GM19035 (cell line): Measurements from ENCODE around the gene RASEF.
A peak's percentile ranks its signal among the peaks of the same experiment; 100 is the strongest.
"Not testable (repeated sequence)": the region's sequence is repeated elsewhere in the genome, so short reads cannot be mapped to it uniquely, and the experiment has no call there.

Experiments
- ATAC-seq: cut with Tn5 transposase; IDR thresholded peaks from one replicate; pipeline ENCODE4 v1.9.1; 2021; ENCODE audit not compliant: unreplicated experiment

Gene RASEF

DNA sequence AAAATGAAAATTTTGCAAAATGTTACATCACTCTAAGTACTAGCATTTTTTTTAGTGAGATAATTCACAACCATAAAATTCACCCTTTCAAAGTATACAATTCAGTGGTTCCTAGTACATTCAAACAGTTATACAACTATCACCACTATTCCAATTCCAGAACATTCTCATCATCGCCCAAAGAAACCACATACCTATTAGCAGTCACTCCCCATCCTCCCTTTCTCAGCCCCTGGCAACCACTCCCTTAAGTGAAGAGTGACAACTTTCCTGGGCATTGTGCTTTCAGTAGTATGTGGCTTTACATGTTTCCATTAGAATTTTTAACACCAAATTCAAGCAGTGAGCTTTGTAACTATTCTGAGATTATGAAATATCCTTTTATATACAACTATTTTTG, 81.4 kb downstream of the RASEF start:
- ATAC-seq: no peak

DNA sequence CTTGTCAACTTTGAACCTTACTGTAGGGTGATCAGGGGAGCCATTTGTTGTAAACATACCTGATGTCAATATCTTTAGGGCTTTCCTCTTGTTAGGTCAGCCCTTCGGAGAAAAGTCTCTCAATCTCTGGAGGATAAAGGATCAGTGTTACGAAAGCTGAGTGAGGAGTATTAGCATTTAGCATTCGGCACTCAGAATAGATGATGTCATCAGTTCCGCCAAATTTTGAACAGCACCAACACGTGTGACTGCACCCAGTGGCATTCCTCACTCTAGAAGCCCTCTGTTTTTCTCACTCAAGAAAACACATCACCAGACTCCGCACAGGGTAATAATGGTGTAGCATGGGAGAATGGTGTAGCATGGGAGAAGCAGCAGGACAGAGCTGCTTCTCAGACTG, 87.8 kb downstream of the RASEF start:
- ATAC-seq: no peak

DNA sequence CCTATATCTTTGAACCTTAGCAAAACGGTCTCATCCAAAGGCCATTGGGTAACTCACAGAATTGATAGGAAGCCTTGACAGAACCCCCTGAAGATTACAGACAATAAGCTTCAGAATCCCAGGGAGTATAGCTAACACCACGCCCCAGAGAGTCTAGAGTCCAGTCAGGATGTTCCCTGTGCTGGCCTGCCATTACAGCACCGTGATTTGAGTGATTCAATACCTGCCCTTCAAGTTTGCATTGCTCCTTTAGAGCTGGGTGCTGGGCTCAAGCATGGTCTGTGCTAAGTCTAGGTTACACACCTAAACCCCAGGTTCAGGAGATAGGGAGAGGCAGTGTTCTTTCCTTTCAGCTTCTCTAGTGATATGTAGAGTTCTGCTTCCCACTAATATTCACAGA, 90.5 kb downstream of the RASEF start:
- no peak for ATAC-seq

DNA sequence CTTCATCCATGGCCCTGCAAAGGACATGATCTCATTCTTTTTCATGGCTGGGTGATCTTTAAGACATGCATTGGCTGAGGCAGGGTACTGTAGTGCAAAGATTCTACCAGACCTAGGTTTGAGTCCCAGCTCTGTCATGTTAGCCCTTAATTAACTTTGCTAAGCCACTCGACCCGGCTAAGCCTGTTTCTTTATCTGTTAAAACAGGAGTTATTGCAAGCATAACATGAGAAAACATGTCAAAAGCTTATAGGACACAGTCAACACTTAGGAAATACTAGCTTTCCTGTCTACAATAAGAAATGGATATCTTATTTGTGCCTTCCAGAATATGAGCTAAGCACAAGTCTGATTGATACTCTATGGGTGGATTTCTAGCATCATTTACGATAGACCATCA, 92.6 kb downstream of the RASEF start:
- no peak for ATAC-seq

DNA sequence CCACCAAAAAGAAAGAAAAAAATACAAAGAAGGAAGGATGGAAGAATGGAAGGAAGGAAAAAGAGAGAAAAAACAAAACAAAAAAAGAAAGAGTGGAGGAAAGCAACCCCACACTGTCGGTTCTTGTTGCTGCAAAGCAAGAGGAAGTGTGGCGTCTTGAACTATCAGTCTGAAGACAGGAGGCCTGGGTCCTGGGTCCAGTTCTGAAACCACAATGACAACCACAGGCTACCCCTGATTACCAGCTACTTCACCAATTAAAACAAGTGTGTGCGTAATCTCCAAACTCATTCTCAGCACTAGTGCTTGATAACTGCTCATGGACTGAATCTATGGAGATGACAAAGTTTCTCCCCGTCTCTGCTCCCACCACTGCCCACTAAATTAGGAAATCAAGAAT, 93.7 kb downstream of the RASEF start:
- ATAC-seq: no peak

DNA sequence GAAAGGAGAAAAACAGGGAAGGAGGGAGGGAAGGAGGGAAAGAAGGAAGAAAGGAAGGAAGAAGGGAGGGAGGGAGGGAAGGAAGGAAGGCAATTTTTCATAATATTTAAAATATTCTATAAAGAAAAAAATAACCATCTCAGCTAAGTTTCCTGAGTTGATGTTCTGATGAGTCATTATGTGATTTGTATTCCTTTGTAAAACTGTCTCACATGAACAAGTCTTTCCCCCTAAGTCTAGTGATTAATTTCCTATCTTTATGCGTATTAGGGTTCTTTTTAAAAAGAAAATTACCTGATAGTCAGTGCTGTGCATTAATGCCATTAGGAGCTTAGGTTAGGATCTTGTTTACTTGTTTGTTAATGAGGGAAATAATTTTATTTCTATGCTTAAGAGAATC, 94.1 kb downstream of the RASEF start:
- ATAC-seq: no peak

- no peak for ATAC-seq
Measured at GRCh38 chr9:82968388-82968787, 94.6 kb downstream of the RASEF start.

GRCh38 chr9:82961504-82962125, 101.3 kb downstream of the RASEF start:
- peak; percentile 94 for ATAC-seq

- ATAC-seq: no peak
Measured at GRCh38 chr9:82957529-82958379, 105.2 kb downstream of the RASEF start.

DNA sequence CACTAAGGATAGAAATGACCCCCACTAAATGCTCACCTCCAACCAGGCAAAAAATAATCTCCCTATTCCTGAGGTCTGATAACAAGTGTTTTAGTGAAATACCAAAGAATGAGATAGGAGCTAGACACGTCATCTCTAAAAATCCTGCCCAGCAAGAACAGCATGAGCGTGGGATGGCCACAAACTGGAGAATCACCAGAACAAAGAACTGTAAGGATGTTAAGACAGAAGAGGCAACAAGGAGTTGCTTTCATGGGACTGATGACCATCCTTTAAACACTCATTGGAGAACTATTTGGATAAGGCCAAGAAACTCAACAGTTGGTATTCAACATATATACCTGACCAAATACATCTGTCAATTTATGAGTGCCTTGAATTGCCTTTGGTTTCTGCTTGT, 113.7 kb downstream of the RASEF start:
- no peak for ATAC-seq

- no peak for ATAC-seq
Measured at GRCh38 chr9:82940376-82940775, 122.6 kb downstream of the RASEF start.

- ATAC-seq: no peak
Measured at GRCh38 chr9:82939451-82939850, 123.5 kb downstream of the RASEF start.

- no peak for ATAC-seq
Measured at GRCh38 chr9:82938426-82939218, 124.3 kb downstream of the RASEF start.

DNA sequence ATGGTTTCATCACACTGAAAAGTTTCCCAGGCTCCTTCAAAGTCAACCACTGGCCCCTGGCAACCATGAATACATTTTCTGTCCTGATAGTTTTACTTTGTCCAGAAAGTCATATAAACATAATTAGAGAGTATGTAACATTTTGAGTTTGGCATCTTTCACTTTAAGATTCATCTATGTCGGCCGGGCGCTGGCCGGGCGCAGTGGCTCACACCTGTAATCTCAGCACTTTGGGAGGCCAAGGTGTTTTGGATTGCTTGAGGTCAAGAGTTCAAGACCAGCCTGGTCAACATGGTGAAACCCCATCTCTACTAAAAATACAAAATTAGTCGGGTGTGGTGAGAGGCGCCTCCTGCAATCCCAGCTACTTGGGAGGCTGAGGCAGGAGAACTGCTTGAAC, 126.4 kb downstream of the RASEF start:
- not testable (repeated sequence) for ATAC-seq

DNA sequence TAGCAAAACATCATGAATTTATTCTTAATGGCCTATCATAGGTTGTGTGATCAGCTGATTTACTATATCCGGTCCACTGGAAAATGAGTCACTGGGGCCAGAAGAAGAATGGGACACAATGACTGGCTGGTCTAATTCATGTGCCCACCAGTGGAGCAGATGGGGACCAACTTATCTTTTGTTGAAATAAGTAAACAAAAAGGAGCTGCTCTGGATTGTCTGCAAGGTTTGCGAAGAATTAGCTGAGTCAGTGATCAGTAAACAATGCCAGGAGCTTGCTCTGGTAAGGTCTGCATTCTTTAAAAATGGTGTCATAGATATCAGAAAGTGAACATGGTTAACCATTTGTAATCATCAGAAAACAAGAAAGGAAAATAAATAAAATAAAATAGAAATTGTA, 128.0 kb downstream of the RASEF start:
- no peak for ATAC-seq

GRCh38 chr9:82934025-82934424, 128.9 kb downstream of the RASEF start:
- not testable (repeated sequence) for ATAC-seq

GRCh38 chr9:82930116-82930515, 132.8 kb downstream of the RASEF start:
- no peak for ATAC-seq
